Mesangial cell (primary cell): ENCODE data around the gene PTK6. TPM values are rescaled to one million over a fixed set of nuclear protein-coding genes. Genes with fewer than 3 reads are reported as not detected.

ENCODE experiments used
- total RNA-seq: library from RNA; depleted of rRNA; stranded (reverse); fragments of >200 nt; gene quantifications from 2 replicates; pipeline ENCODE4 v1.2.3, GENCODE V29; 2015

The PTK6 gene
- total RNA-seq = not detected in 2 replicates

GRCh38 chr20:63536997-63537524 lies at the start of gene PTK6:
PTK6 (minus strand) TSS chr20:63537376; CDS start chr20:63537314, 62 bp downstream.

GRCh38 chr20:63574156-63574828 lies 37.1 kb upstream of the PTK6 start, which contains the start of gene HELZ2:
HELZ2 (minus strand) TSS chr20:63574239; CDS start chr20:63572385, 1,854 bp downstream.

GRCh38 chr20:63553933-63554290 lies 16.7 kb upstream of the PTK6 start, which contains the start of gene FNDC11:
FNDC11 (plus strand) TSS chr20:63554159; CDS start chr20:63555664, 1,505 bp downstream.

GRCh38 chr20:63547725-63548480 lies 10.7 kb upstream of the PTK6 start, which contains the start of gene SRMS:
SRMS (minus strand) TSS chr20:63547749; CDS start chr20:63547463, 286 bp downstream.

GRCh38 chr20:63520504-63520933 lies 16.7 kb downstream of the PTK6 start, which contains the start of gene PPDPF:
PPDPF (plus strand) TSS chr20:63520765; CDS start chr20:63521309, 544 bp downstream.

GRCh38 chr20:63498960-63499337 lies 38.2 kb downstream of the PTK6 start, which contains the start of gene EEF1A2:
EEF1A2 (minus strand) TSS chr20:63499083; CDS start chr20:63497763, 1,320 bp downstream.

Other genes starting within 250 kb of the PTK6 start
- gene COL20A1, start 244.2 kb downstream of the PTK6 start, total RNA-seq = 0.16 TPM in 1 of 2 replicates, not detected in the other
- gene CHRNA4, start 176.0 kb downstream of the PTK6 start, total RNA-seq = not detected in 2 replicates
- not detected in 2 replicates for gene KCNQ2, start 64.7 kb downstream of the PTK6 start, total RNA-seq
- gene EEF1A2, start 38.3 kb downstream of the PTK6 start, total RNA-seq = 3.4 and 12.5 TPM in 2 replicates
- 303 and 325 TPM in 2 replicates for gene PPDPF, start 16.6 kb downstream of the PTK6 start, total RNA-seq
- not detected in 2 replicates for gene SRMS, start 10.4 kb upstream of the PTK6 start, total RNA-seq
- 0.16 and 1.1 TPM in 2 replicates for gene FNDC11, start 16.8 kb upstream of the PTK6 start, total RNA-seq
- gene HELZ2, start 36.9 kb upstream of the PTK6 start, total RNA-seq = 37.2 and 45.9 TPM in 2 replicates
- 12.1 and 13.1 TPM in 2 replicates for gene GMEB2, start 89.7 kb upstream of the PTK6 start, total RNA-seq
- gene STMN3, start 116.0 kb upstream of the PTK6 start, total RNA-seq = 20.7 and 69.0 TPM in 2 replicates
- gene RTEL1, start 120.9 kb upstream of the PTK6 start, total RNA-seq = 14.2 and 24.3 TPM in 2 replicates
- 127 and 248 TPM in 2 replicates for gene TNFRSF6B, start 159.3 kb upstream of the PTK6 start, total RNA-seq
- gene ARFRP1, start 170.6 kb upstream of the PTK6 start, total RNA-seq = 35.5 and 39.4 TPM in 2 replicates
- gene ZGPAT, start 170.7 kb upstream of the PTK6 start, total RNA-seq = 29.5 and 34.1 TPM in 2 replicates
- 3.9 and 6.5 TPM in 2 replicates for gene LIME1, start 199.3 kb upstream of the PTK6 start, total RNA-seq
- gene SLC2A4RG, start 202.4 kb upstream of the PTK6 start, total RNA-seq = 68.1 and 97.0 TPM in 2 replicates